ENCODE data around the gene SORCS2. TPM values are rescaled to one million over a fixed set of nuclear protein-coding genes. Genes with fewer than 3 reads are reported as not detected.

Gene SORCS2
- total RNA-seq, 1 experiment from 2014 or later = 4.1 TPM

- ATAC-seq (no peak), DNase-seq (no peak)
- ChIA-PET CTCF (no interaction called here), POLR2A (ENCODE audit: unreplicated experiment) (no interaction called here)
- Histone ChIP-seq H3K9me2 (replicated peaks; ENCODE audit: low read length) (no peaks in the 10 kb centered on the region), H4K20me1 (ENCODE audit: low read length) (no peaks in the 10 kb centered on the region), H3K79me2 (ENCODE audit: low read length) (no peaks in the 10 kb centered on the region), H3K9ac (ENCODE audit: low read length) (no peak overlapping the region), H2AFZ (ENCODE audit: low read length) (no peak overlapping the region), H3F3A (ENCODE audit: low read length, unreplicated experiment) (no peaks in the 10 kb centered on the region), H3K4me2 (ENCODE audit: low read length) (no peak overlapping the region), H3K4me1 (ENCODE audit: insufficient read depth, low read length) (peaks cover 10% of the 10 kb centered on the region), H3K9me3 (ENCODE audit: low read length) (no peaks in the 10 kb centered on the region), H3K36me3 (ENCODE audit: low read depth, low read length) (no peaks in the 10 kb centered on the region), H3K27ac (ENCODE audit: low read length) (no peak overlapping the region), H3K27me3 (ENCODE audit: low read length) (no peaks in the 10 kb centered on the region), H3K4me3 (ENCODE audit: low read length) (no peak overlapping the region)
- TF ChIP-seq CTCF (conservative IDR thresholded peaks at IDR 0.05; ENCODE audit: low read depth, low read length) = no peak
- no peak for TF ChIP-seq EZH2phosphoT487 (IDR thresholded peaks at IDR 0.05; ENCODE audit: borderline replicate concordance, low read length)
- no peak for TF ChIP-seq EZH2 (IDR thresholded peaks at IDR 0.05; ENCODE audit: low read length, unreplicated experiment)
- intact Hi-C loops (cut with micrococcal nuclease) = no loop called here
- BruUV-seq (replicated peaks) = no TSS peak
Observed at GRCh38 chr4:7360806-7361205, 168.5 kb downstream of the SORCS2 start.

DNA sequence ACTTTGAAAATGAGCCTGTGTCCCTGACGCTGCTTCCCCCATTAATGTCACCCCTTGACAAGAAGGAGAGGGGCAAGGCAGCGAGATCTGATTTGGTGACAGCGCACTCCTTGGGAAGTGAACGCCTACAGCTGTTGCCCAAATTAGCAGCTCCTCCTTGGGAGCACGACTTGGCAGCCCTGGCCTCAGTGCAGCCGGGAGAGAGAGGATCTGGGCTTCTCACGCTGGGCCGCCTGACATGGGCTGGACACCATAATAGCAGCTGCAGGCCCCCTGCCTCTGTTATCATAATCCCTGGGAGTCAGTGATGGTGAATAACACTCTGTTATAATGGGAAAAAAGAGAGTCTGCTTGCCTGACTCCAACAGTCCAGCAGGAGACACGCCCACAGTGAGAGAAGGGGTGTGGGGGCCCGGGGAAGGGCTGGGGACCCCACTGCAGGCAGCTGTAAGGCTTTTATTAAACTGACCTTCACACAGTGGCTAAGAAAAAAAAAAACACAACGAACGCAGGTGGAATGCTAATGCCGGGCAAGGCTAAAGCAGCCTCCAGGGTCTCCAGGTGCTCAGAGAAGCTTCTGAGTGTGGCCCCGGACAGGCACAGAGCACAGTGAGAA is 169.1 kb downstream of the SORCS2 start:
- TF ChIP-seq EZH2 (IDR thresholded peaks at IDR 0.05; ENCODE audit: low read length, unreplicated experiment) (no peak), CTCF (conservative IDR thresholded peaks at IDR 0.05; ENCODE audit: low read depth, low read length) (no peak), EZH2phosphoT487 (IDR thresholded peaks at IDR 0.05; ENCODE audit: borderline replicate concordance, low read length) (no peak)
- BruUV-seq (replicated peaks) = no TSS peak
- peaks cover 10% of the 10 kb centered on the region for H3K4me1 ChIP-seq (ENCODE audit: insufficient read depth, low read length)
- no peak overlapping the region for H3K4me3 ChIP-seq (ENCODE audit: low read length)
- H3K4me2 ChIP-seq (ENCODE audit: low read length) = no peak overlapping the region
- no peak for ATAC-seq
- no peaks in the 10 kb centered on the region for H4K20me1 ChIP-seq (ENCODE audit: low read length)
- H3K9me3 ChIP-seq (ENCODE audit: low read length) = no peaks in the 10 kb centered on the region
- DNase-seq = no peak
- ChIA-PET POLR2A (ENCODE audit: unreplicated experiment) (no interaction called here), CTCF (no interaction called here)
- no peaks in the 10 kb centered on the region for H3K36me3 ChIP-seq (ENCODE audit: low read depth, low read length)
- H3F3A ChIP-seq (ENCODE audit: low read length, unreplicated experiment) = no peaks in the 10 kb centered on the region
- H3K9me2 ChIP-seq (replicated peaks; ENCODE audit: low read length) = no peaks in the 10 kb centered on the region
- no peaks in the 10 kb centered on the region for H3K79me2 ChIP-seq (ENCODE audit: low read length)
- no peaks in the 10 kb centered on the region for H3K27me3 ChIP-seq (ENCODE audit: low read length)
- no peak overlapping the region for H3K27ac ChIP-seq (ENCODE audit: low read length)
- no peak overlapping the region for H3K9ac ChIP-seq (ENCODE audit: low read length)
- H2AFZ ChIP-seq (ENCODE audit: low read length) = no peak overlapping the region
- intact Hi-C loops (cut with micrococcal nuclease) = no loop called here

- POLR2A ChIA-PET (ENCODE audit: unreplicated experiment) = no interaction called here
- Histone ChIP-seq H2AFZ (ENCODE audit: low read length) (no peak overlapping the region), H3K9ac (ENCODE audit: low read length) (no peak overlapping the region), H3K27me3 (ENCODE audit: low read length) (no peaks in the 10 kb centered on the region), H3K36me3 (ENCODE audit: low read depth, low read length) (no peaks in the 10 kb centered on the region), H4K20me1 (ENCODE audit: low read length) (no peaks in the 10 kb centered on the region), H3K4me2 (ENCODE audit: low read length) (no peak overlapping the region), H3K4me1 (ENCODE audit: insufficient read depth, low read length) (peaks cover 10% of the 10 kb centered on the region), H3F3A (ENCODE audit: low read length, unreplicated experiment) (no peaks in the 10 kb centered on the region), H3K9me3 (ENCODE audit: low read length) (no peaks in the 10 kb centered on the region), H3K9me2 (replicated peaks; ENCODE audit: low read length) (no peaks in the 10 kb centered on the region), H3K4me3 (ENCODE audit: low read length) (no peak overlapping the region), H3K79me2 (ENCODE audit: low read length) (no peaks in the 10 kb centered on the region), H3K27ac (ENCODE audit: low read length) (no peak overlapping the region)
- DNase-seq (no peak), ATAC-seq (no peak)
- no TSS peak for BruUV-seq (replicated peaks)
- TF ChIP-seq EZH2phosphoT487 (IDR thresholded peaks at IDR 0.05; ENCODE audit: borderline replicate concordance, low read length) = no peak
- CTCF ChIA-PET = no interaction called here
- intact Hi-C loops (cut with micrococcal nuclease) = no loop called here
Observed at GRCh38 chr4:7362341-7362740, 170.0 kb downstream of the SORCS2 start.

Measured in PC-3 (cell line).